B cell (primary cell): Measurements from ENCODE around the gene PDPK1. TPM values are rescaled to one million over a fixed set of nuclear protein-coding genes. Genes with fewer than 3 reads are reported as not detected.
"Not testable (repeated sequence)": the region's sequence is repeated elsewhere in the genome, so short reads cannot be mapped to it uniquely, and the experiment has no call there.

Experiments used
- ATAC-seq: fragments of 200-7000 bp; cut with Tn5 transposase; one replicate; pipeline ENCODE4 v1.10.0; 2021; ENCODE audit warnings: low read depth, mild to moderate bottlenecking, moderate number of reproducible peaks, moderate library complexity
- CTCF ChIA-PET: fragments of 350-600 bp; sonication (Branson Sonifier 250); formaldehyde crosslinking; loops from one replicate; lab custom pipeline; 2021; ENCODE audit warnings: antibody characterized with exemption, inconsistent platforms; lab: Charles Lee
- POLR2A ChIA-PET: fragments of 350-600 bp; sonication (Branson Sonifier 250); formaldehyde crosslinking; loops from one replicate; lab custom pipeline; 2021; ENCODE audit warnings: antibody characterized with exemption; lab: Charles Lee
- DNase-seq: peaks from one replicate; pipeline ENCODE4 v3.0.0; 2013
- H2AFZ ChIP-seq: 2 replicates; pipeline ENCODE4 v1.6.1; 2012; ENCODE audit warnings: mild to moderate bottlenecking, low read depth, low read length; ENCODE audit not compliant: insufficient read depth, poor library complexity, severe bottlenecking
- H3K27ac ChIP-seq, 2 donors: 1 replicate in 1 of 2; 2 replicates in 1 of 2; pipeline ENCODE4 v1.5.1; 2012 to 2013; ENCODE audit warnings: low read length in 2 of 2, mild to moderate bottlenecking in 2 of 2, moderate library complexity in 1 of 2
- H3K27me3 ChIP-seq, 4 experiments: fragments of 200-600 bp in 1 of 4; sonication (generic) in 1 of 4; replicated peaks in 1 of 4; 1 replicate in 2 of 4; 2 replicates in 2 of 4; pipeline versions ENCODE4 v1.6.1 to v1.7.0; 2013 to 2016; ENCODE audit warnings: low read length in 3 of 4, mild to moderate bottlenecking in 2 of 4, mixed read lengths in 1 of 4, moderate library complexity in 1 of 4; ENCODE audit not compliant: insufficient read depth in 4 of 4, control insufficient read depth in 3 of 4; ENCODE audit errors: control extremely low read depth in 1 of 4
- H3K36me3 ChIP-seq, 2 experiments: replicated peaks in 1 of 2; 1 replicate in 1 of 2; 2 replicates in 1 of 2; pipeline versions ENCODE4 v1.6.1 to v1.7.1; 2013; ENCODE audit warnings: low read length in 1 of 2; ENCODE audit not compliant: insufficient read depth in 2 of 2, control insufficient read depth in 1 of 2; ENCODE audit errors: control extremely low read depth in 1 of 2, extremely low read depth in 1 of 2
- H3K4me1 ChIP-seq, 2 donors: fragments of 200-600 bp in 1 of 2; sonication (generic) in 1 of 2; 1 replicate in 1 of 2; 2 replicates in 1 of 2; pipeline versions ENCODE4 v1.5.1 to v1.6.1; 2013 to 2017; ENCODE audit warnings: low read length in 2 of 2; ENCODE audit not compliant: control insufficient read depth in 2 of 2, insufficient read depth in 2 of 2
- H3K4me2 ChIP-seq: replicated peaks from 2 replicates; pipeline ENCODE3; 2012; ENCODE audit warnings: mild to moderate bottlenecking, low read depth, low read length; ENCODE audit not compliant: poor library complexity, severe bottlenecking
- H3K4me3 ChIP-seq, 5 experiments: fragments of 200-600 bp in 1 of 5; sonication (generic) in 1 of 5; 1 replicate in 3 of 5; 2 replicates in 2 of 5; pipeline versions ENCODE4 v1.5.1 to v1.7.0; 2011 to 2016; ENCODE audit warnings: low read length in 4 of 5, mild to moderate bottlenecking in 4 of 5, low read depth in 2 of 5, control low read depth in 1 of 5, moderate library complexity in 1 of 5; ENCODE audit not compliant: insufficient read depth in 1 of 5; ENCODE audit errors: control extremely low read depth in 1 of 5, extremely low read depth in 1 of 5
- H3K79me2 ChIP-seq: fragments of 200-600 bp; sonication (generic); one replicate; pipeline ENCODE4 v1.6.0; 2016; ENCODE audit warnings: low read length; ENCODE audit not compliant: control insufficient read depth, insufficient read depth
- H3K9ac ChIP-seq: fragments of 200-600 bp; sonication (generic); 2 replicates; pipeline ENCODE4 v1.6.1; 2017; ENCODE audit warnings: mild to moderate bottlenecking, low read length, moderate library complexity
- H3K9me3 ChIP-seq, 3 donors: one replicate each; pipeline versions ENCODE4 v1.6.1 to v1.7.1; 2013; ENCODE audit warnings: low read length in 2 of 3; ENCODE audit not compliant: control insufficient read depth in 2 of 3, insufficient read depth in 1 of 3; ENCODE audit errors: control extremely low read depth in 1 of 3
- H4K20me1 ChIP-seq: 2 replicates; pipeline ENCODE4 v1.6.0; 2012; ENCODE audit warnings: mild to moderate bottlenecking, low read length; ENCODE audit not compliant: insufficient read depth, control insufficient read depth, poor library complexity, severe bottlenecking
- H3K27ac Mint-ChIP-seq: one replicate; pipeline ENCODE4 v1.8.0; 2021; ENCODE audit warnings: mixed read lengths
- H3K27me3 Mint-ChIP-seq: one replicate; pipeline ENCODE4 v1.8.0; 2021; ENCODE audit warnings: mixed read lengths
- H3K4me1 Mint-ChIP-seq: one replicate; pipeline ENCODE4 v1.8.0; 2021; ENCODE audit warnings: mixed read lengths
- H3K4me3 Mint-ChIP-seq: one replicate; pipeline ENCODE4 v1.8.0; 2021; ENCODE audit warnings: mixed read lengths
- H3K9me3 Mint-ChIP-seq: one replicate; pipeline ENCODE4 v1.8.0; 2022; ENCODE audit warnings: mixed read lengths; ENCODE audit not compliant: insufficient read depth
- WGBS: methylation state at CpG from one replicate; pipeline ENCODE4 v1.1.5; 2013; ENCODE audit warnings: missing lambda C conversion rate; ENCODE audit not compliant: insufficient coverage; 5-methylcytosine and 5-hydroxymethylcytosine counted together
- intact Hi-C: fragments of 100-400 bp; cut with micrococcal nuclease; formaldehyde crosslinking; loops from one replicate; pipeline ENCODE4 v1.10.0; 2022
- polyA plus RNA-seq: library from polyadenylated mRNA; depleted of rRNA; stranded (reverse); fragments of >200 nt; gene quantifications from 2 replicates; pipeline ENCODE4 v1.2.3, GENCODE V29; 2012
- small RNA-seq: library from RNA; depleted of rRNA; stranded (forward); fragments of <200 nt; gene quantifications from one replicate; pipeline ENCODE3, GENCODE V24; 2012; ENCODE audit warnings: low replicate concordance, low read depth; ENCODE audit not compliant: insufficient read length
- total RNA-seq, 2 donors: library from RNA; stranded (reverse); fragments of 120-200 nt in 1 of 2; gene quantifications; 1 replicate in 1 of 2; 2 replicates in 1 of 2; pipeline versions ENCODE4 v1.2.3 to v1.2.4, GENCODE V29; 2013 to 2022

PDPK1 gene
- total and polyA plus RNA-seq, 2 donors (not counting 1 experiment from before 2014, with no cell fraction given) = 32.5 to 84.1 TPM

DNA sequence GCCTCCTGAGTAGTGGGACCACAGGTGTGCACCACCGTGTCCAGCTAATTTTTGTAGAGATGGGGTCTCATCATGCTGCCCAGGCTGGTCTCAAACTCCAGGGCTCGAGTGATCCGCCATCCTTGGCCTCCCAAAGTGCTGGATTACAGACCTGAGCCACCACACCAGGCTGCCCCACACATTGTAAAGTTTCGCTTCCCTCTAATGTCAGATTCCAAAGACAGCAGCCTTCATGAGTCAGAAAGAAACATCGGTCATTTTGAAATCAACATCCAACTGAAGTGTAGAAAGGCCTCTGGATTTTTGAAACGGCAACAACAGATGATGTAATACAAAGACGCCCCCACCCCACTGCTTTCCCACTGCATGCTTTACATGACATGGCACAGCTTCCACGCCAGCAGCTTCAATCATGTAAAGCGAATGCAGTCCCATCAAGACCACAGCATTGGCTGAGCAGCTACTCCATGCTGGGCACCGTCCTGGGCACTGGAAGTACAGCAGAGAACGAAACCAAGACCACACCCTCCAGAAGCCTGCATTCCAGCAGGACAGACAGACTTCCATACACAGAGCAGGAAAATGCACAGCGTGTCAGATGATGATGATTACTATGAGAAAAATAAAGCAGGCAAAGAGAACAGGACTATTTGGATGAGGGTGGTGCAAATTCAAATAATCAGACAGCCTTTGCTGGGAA, 107.1 kb downstream of the PDPK1 start:
- H3K4me1 Mint-ChIP-seq, H2AFZ ChIP-seq, H3K79me2 ChIP-seq, H3K9me3 Mint-ChIP-seq, POLR2A ChIA-PET, H3K27ac Mint-ChIP-seq, intact Hi-C loops, H3K9ac ChIP-seq, H3K4me3 ChIP-seq, H3K36me3 ChIP-seq, ATAC-seq, H3K27me3 Mint-ChIP-seq, H3K9me3 ChIP-seq, CTCF ChIA-PET, H3K4me3 Mint-ChIP-seq, H3K4me2 ChIP-seq, H3K27ac ChIP-seq, DNase-seq, H4K20me1 ChIP-seq, H3K27me3 ChIP-seq, H3K4me1 ChIP-seq: not testable (repeated sequence)
- no CpG with 5 or more reads among the region's 12 CpGs for WGBS

DNA sequence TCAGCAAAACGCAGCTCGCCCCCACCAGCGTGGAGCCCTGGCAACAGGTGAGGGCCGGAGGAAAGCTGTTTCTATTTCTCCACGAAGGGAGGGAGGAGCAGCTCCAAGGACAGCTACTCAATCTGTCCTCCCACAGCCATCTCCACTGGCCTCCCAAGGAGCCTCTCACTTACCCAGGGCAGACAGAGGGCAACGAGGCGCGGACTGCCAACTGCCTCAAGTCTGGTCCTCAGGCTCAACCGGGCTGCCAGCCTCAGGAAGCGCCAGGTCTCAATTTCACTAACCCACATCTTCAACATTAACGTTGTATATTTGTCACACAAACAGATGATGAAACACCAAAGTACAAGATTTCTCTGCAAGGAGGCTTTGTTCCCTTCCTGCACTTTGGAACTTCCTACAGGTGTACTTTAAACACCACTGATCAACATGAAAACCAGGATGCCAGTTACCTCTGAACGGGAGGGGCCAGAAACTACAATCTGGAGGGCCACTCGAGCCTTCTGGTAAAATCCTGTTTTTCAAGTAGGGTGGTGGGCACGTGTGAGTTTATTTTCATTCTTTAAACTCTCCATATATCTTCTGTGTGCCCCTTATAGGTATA, 113.5 kb downstream of the PDPK1 start:
- ATAC-seq, H3K27me3 Mint-ChIP-seq, H3K4me2 ChIP-seq, intact Hi-C loops, H3K36me3 ChIP-seq, H3K27ac Mint-ChIP-seq, H3K9me3 ChIP-seq, CTCF ChIA-PET, H3K9me3 Mint-ChIP-seq, H3K27me3 ChIP-seq, POLR2A ChIA-PET, H3K4me1 ChIP-seq, H2AFZ ChIP-seq, H3K9ac ChIP-seq, H3K4me1 Mint-ChIP-seq, DNase-seq, H3K4me3 Mint-ChIP-seq, H4K20me1 ChIP-seq, H3K4me3 ChIP-seq, H3K79me2 ChIP-seq, H3K27ac ChIP-seq: not testable (repeated sequence)
- WGBS = no CpG with 5 or more reads among the region's 14 CpGs

Small RNA genes within 50 kb of the gene (small RNA-seq; reads per million reads assigned to genes)
- gene AC093525.1 (not detected), gene MIR3178 (not detected)

Other genes with a start within 250 kb of the PDPK1 start
- gene ABCA3, start 197.3 kb upstream of the PDPK1 start, total RNA-seq = 5.1 and 5.4 TPM in 2 replicates
- gene ABCA3, start 197.3 kb upstream of the PDPK1 start, polyA plus RNA-seq = 2.4 and 3.1 TPM in 2 replicates
- gene CCNF, start 108.6 kb upstream of the PDPK1 start, total RNA-seq = 4.1 and 5.3 TPM in 2 replicates
- 3.2 and 4.7 TPM in 2 replicates for gene CCNF, start 108.6 kb upstream of the PDPK1 start, polyA plus RNA-seq
- gene TEDC2, start 77.9 kb upstream of the PDPK1 start, total RNA-seq = 1.5 and 2.9 TPM in 2 replicates
- gene TEDC2, start 77.9 kb upstream of the PDPK1 start, polyA plus RNA-seq = 1.1 and 1.2 TPM in 2 replicates
- gene NTN3, start 66.7 kb upstream of the PDPK1 start, total RNA-seq = not detected in 2 replicates
- not detected in 2 replicates for gene NTN3, start 66.7 kb upstream of the PDPK1 start, polyA plus RNA-seq
- gene TBC1D24, start 62.9 kb upstream of the PDPK1 start, total RNA-seq = 8.7 and 9.4 TPM in 2 replicates
- 6.9 and 7.1 TPM in 2 replicates for gene TBC1D24, start 62.9 kb upstream of the PDPK1 start, polyA plus RNA-seq
- gene ATP6V0C, start 24.1 kb upstream of the PDPK1 start, total RNA-seq = 106 and 118 TPM in 2 replicates
- gene ATP6V0C, start 24.1 kb upstream of the PDPK1 start, polyA plus RNA-seq = 176 and 395 TPM in 2 replicates
- 209 and 226 TPM in 2 replicates for gene AMDHD2, start 17.6 kb upstream of the PDPK1 start, total RNA-seq
- 133 and 140 TPM in 2 replicates for gene AMDHD2, start 17.6 kb upstream of the PDPK1 start, polyA plus RNA-seq
- gene CEMP1, start 6.6 kb upstream of the PDPK1 start, total RNA-seq = 1.2 and 2.3 TPM in 2 replicates
- 0.66 and 0.91 TPM in 2 replicates for gene CEMP1, start 6.6 kb upstream of the PDPK1 start, polyA plus RNA-seq
- 35.1 and 37.3 TPM in 2 replicates for gene KCTD5, start 144.5 kb downstream of the PDPK1 start, total RNA-seq
- gene KCTD5, start 144.5 kb downstream of the PDPK1 start, polyA plus RNA-seq = 15.2 and 17.2 TPM in 2 replicates
- 2.4 TPM in 2 replicates for gene PRSS27, start 182.2 kb downstream of the PDPK1 start, total RNA-seq
- gene PRSS27, start 182.2 kb downstream of the PDPK1 start, polyA plus RNA-seq = 2.1 and 3.6 TPM in 2 replicates
- 1,470 and 1,485 TPM in 2 replicates for gene SRRM2, start 214.6 kb downstream of the PDPK1 start, total RNA-seq
- 1,588 and 1,879 TPM in 2 replicates for gene SRRM2, start 214.6 kb downstream of the PDPK1 start, polyA plus RNA-seq
- 84.4 and 93.1 TPM in 2 replicates for gene ELOB, start 239.3 kb downstream of the PDPK1 start, total RNA-seq
- gene ELOB, start 239.3 kb downstream of the PDPK1 start, polyA plus RNA-seq = 73.1 and 136 TPM in 2 replicates
- not detected in 2 replicates for gene PRSS33, start 249.5 kb downstream of the PDPK1 start, total RNA-seq
- gene PRSS33, start 249.5 kb downstream of the PDPK1 start, polyA plus RNA-seq = not detected in 2 replicates